ENCODE measurements around the gene TNRC18. TPM values are rescaled to one million over a fixed set of nuclear protein-coding genes. Genes with fewer than 3 reads are reported as not detected.
A peak's percentile ranks its signal among the peaks of the same experiment; 100 is the strongest.

The TNRC18 gene
- total and polyA plus RNA-seq, 2 of the 8 experiments (the other 6 are each of a cell fraction or from before 2014, with no cell fraction given) = 1.7 to 8.6 TPM

GRCh38 chr7:5396542-5396941 is 27.1 kb downstream of the TNRC18 start:
- Histone ChIP-seq H3K18ac (ENCODE audit: extremely low read depth, low read length) (no peak overlapping the region), H4K8ac (ENCODE audit: extremely low read depth, insufficient read depth, low read length) (no peak overlapping the region), H3K9me3 (ENCODE audit: insufficient read depth in 2 of 2, low read depth in 1 of 2, low read length in 1 of 2) (no peaks in the 10 kb centered on the region), H4K20me1 (replicated peaks in 1 of 2; ENCODE audit: control insufficient read depth in 1 of 2, insufficient read depth in 2 of 2, low read length in 2 of 2) (peaks cover 0 to 2% of the 10 kb centered on the region in 2 experiments), H3K27me3 (replicated peaks in 1 of 4; ENCODE audit: control insufficient read depth in 3 of 4, extremely low read depth in 1 of 4, insufficient read depth in 3 of 4, low read length in 3 of 4) (no peaks in the 10 kb centered on the region), H3K4me2 (ENCODE audit: insufficient read depth in 1 of 2, low read depth in 2 of 2, low read length in 2 of 2) (no peak overlapping the region), H3K36me3 (ENCODE audit: control insufficient read depth in 2 of 4, insufficient read depth in 4 of 4, low read length in 3 of 4) (no peaks in the 10 kb centered on the region), H3K27ac (ENCODE audit: low read depth, low read length) (no peak overlapping the region), H3K56ac (replicated peaks; ENCODE audit: insufficient read length, low read depth, low read length) (no peak overlapping the region), H3K4me3 (ENCODE audit: extremely low read depth in 1 of 4, insufficient read depth in 2 of 4, low read depth in 3 of 4, low read length in 4 of 4) (no peak overlapping the region), H3K23ac (ENCODE audit: insufficient read length) (no peak overlapping the region), H3K79me1 (ENCODE audit: low read depth, low read length) (no peaks in the 10 kb centered on the region), H2BK5ac (ENCODE audit: low read depth, low read length) (no peak overlapping the region), H3K4me1 (replicated peaks in 1 of 4; ENCODE audit: control insufficient read depth in 3 of 4, insufficient read depth in 4 of 4, low read length in 3 of 4) (no peaks in the 10 kb centered on the region), H2BK15ac (ENCODE audit: low read length) (no peak overlapping the region), H4K91ac (replicated peaks; ENCODE audit: insufficient read length, low read length) (no peak overlapping the region), H2BK20ac (ENCODE audit: low read length) (no peak overlapping the region), H2BK120ac (replicated peaks; ENCODE audit: low read depth, low read length) (no peak overlapping the region), H3K23me2 (ENCODE audit: low read depth, low read length) (no peaks in the 10 kb centered on the region), H3K79me2 (ENCODE audit: control insufficient read depth in 1 of 2, insufficient read depth in 2 of 2, low read length in 2 of 2) (no peaks in the 10 kb centered on the region), H3K4ac (replicated peaks; ENCODE audit: insufficient read length, low read depth, low read length) (no peak overlapping the region), H2AK5ac (ENCODE audit: low read depth, low read length) (no peak overlapping the region), H2BK12ac (ENCODE audit: low read depth, low read length) (no peak overlapping the region), H3K9ac (replicated peaks in 1 of 4; ENCODE audit: extremely low read depth in 1 of 4, low read depth in 3 of 4, low read length in 3 of 4) (no peak overlapping the region), H2AFZ (ENCODE audit: low read length) (no peak overlapping the region), H3K14ac (ENCODE audit: insufficient read length) (no peak overlapping the region), H4K5ac (ENCODE audit: insufficient read length, low read depth, low read length) (no peak overlapping the region)
- CTCF ChIA-PET (ENCODE audit: partially characterized antibody) = interaction anchor here (0.7 to 1.5 kb wide), 6 partner anchors 9 to 547 kb away, joined by 3 to 7 read pairs (median 4); no protein-coding TSS in a partner anchor
- no peak for FAIRE-seq
- 97% methylated on average over 6 of the region's 6 CpGs; no CpG with 5 or more reads in 1 of the 2 experiments for WGBS, 2 experiments (ENCODE audit: extremely low coverage in 1 of 2, insufficient coverage in 1 of 2, insufficient read length in 1 of 2, insufficient replicate concordance in 2 of 2, low coverage in 1 of 2, low lambda C conversion rate in 2 of 2, missing lambda C conversion rate in 1 of 2)
- TF ChIP-seq RAD21 (IDR thresholded peaks at IDR 0.05 in 1 of 2, conservative IDR thresholded peaks at IDR 0.05 in 1 of 2; ENCODE audit: low read depth in 2 of 2, low read length in 2 of 2) (peak; percentile 17 to 21; a peak in 2 of 4 replicates), KDM4A (IDR thresholded peaks at IDR 0.05; ENCODE audit: low read depth, low read length, severe bottlenecking) (no peak), ZNF274 (IDR thresholded peaks at IDR 0.05; ENCODE audit: borderline replicate concordance, extremely low read depth, low read length) (no peak), KDM1A (IDR thresholded peaks at IDR 0.05; ENCODE audit: borderline replicate concordance, low read length) (no peak)
- DNase-seq (ENCODE audit: low read depth in 1 of 2, low spot score in 2 of 2) = no peak
- POLR2A ChIA-PET (ENCODE audit: partially characterized antibody) = interaction anchor here (0.6 to 2.2 kb wide), 5 partner anchors 8 to 29 kb away, joined by 3 to 7 read pairs (median 3); no protein-coding TSS in a partner anchor
